GM12878 (cell line): Measurements from ENCODE around the gene TMEM41A.

ENCODE experiments used
- CEBPB ChIP-seq, 2 experiments: fragments of 150-350 bp in 1 of 2; IDR thresholded peaks; 2 replicates each; pipeline ENCODE4 v1.6.1; 2012 to 2014; ENCODE audit warnings: low read depth in 2 of 2, low read length in 2 of 2, borderline replicate concordance in 1 of 2, inconsistent platforms in 1 of 2
- CTCF ChIP-seq, 3 experiments: IDR thresholded peaks in 2 of 3; conservative IDR thresholded peaks in 1 of 3; 2 replicates each; pipeline ENCODE4 v1.5.1; 2011; ENCODE audit warnings: low read depth in 3 of 3, low read length in 3 of 3, mild to moderate bottlenecking in 3 of 3, control low read depth in 2 of 3, moderate library complexity in 2 of 3, inconsistent platforms in 1 of 3, mixed read lengths in 1 of 3; ENCODE audit not compliant: control insufficient read depth in 2 of 3, insufficient read depth in 1 of 3; ENCODE audit errors: extremely low read depth in 1 of 3
- EP300 ChIP-seq, 2 experiments: fragments of 150-350 bp in 1 of 2; IDR thresholded peaks; 2 replicates each; pipeline ENCODE4 v1.6.1; 2011 to 2012; ENCODE audit warnings: low read depth in 2 of 2, low read length in 2 of 2, borderline replicate concordance in 1 of 2, improper control_type of control experiment in 1 of 2, inconsistent platforms in 1 of 2; ENCODE audit not compliant: control insufficient read depth in 1 of 2
- NR2F1 ChIP-seq: fragments of 450-650 bp; conservative IDR thresholded peaks from 2 replicates; pipeline ENCODE4 v1.6.1; 2017; ENCODE audit warnings: mild to moderate bottlenecking
- NRF1 ChIP-seq: conservative IDR thresholded peaks from 2 replicates; pipeline ENCODE4 v1.6.1; 2011; ENCODE audit warnings: mild to moderate bottlenecking, low read depth, low read length, improper control_type of control experiment
- POLR2A ChIP-seq: IDR thresholded peaks from 2 replicates; pipeline ENCODE4 v1.6.1; 2011; ENCODE audit warnings: low read depth, mild to moderate bottlenecking, low read length
- REST ChIP-seq: IDR thresholded peaks from 2 replicates; pipeline ENCODE4 v1.6.1; 2012; ENCODE audit warnings: mild to moderate bottlenecking, low read depth, low read length
- USF1 ChIP-seq: IDR thresholded peaks from 2 replicates; pipeline ENCODE4 v1.6.1; 2011; ENCODE audit warnings: borderline replicate concordance, low read depth, mild to moderate bottlenecking, moderate library complexity, mixed read lengths, low read length; ENCODE audit not compliant: insufficient read depth; ENCODE audit errors: extremely low read length
- USF2 ChIP-seq: IDR thresholded peaks from 2 replicates; pipeline ENCODE4 v1.6.1; 2011; ENCODE audit warnings: low read depth, low read length, improper control_type of control experiment, borderline replicate concordance
- YY1 ChIP-seq: IDR thresholded peaks from 2 replicates; pipeline ENCODE4 v1.6.1; 2011; ENCODE audit warnings: low read depth, mild to moderate bottlenecking, low read length
- ZNF687 ChIP-seq: fragments of 450-650 bp; IDR thresholded peaks from 2 replicates; pipeline ENCODE4 v1.6.1; 2017; ENCODE audit warnings: mild to moderate bottlenecking, moderate library complexity

GRCh38 chr3:185460719-185461350 lies 38.0 kb downstream of the TMEM41A start:
- TF ChIP-seq USF2 (no peak), CTCF (IDR thresholded peaks at IDR 0.05 in 2 of 3, conservative IDR thresholded peaks at IDR 0.05 in 1 of 3; ENCODE audit: control insufficient read depth in 2 of 3, extremely low read depth in 1 of 3, insufficient read depth in 1 of 3, low read depth in 3 of 3, low read length in 3 of 3) (peak; percentile 11 to 28 (median 23); a peak in 2 of 6 replicates), POLR2A (no peak), REST (no peak), ZNF687 (no peak), NRF1 (no peak), EP300 (IDR thresholded peaks at IDR 0.05; ENCODE audit: borderline replicate concordance in 1 of 2, control insufficient read depth in 1 of 2, low read depth in 2 of 2, low read length in 2 of 2) (no peak), NR2F1 (no peak), USF1 (no peak), YY1 (no peak), CEBPB (IDR thresholded peaks at IDR 0.05; ENCODE audit: borderline replicate concordance in 1 of 2, low read depth in 2 of 2, low read length in 2 of 2) (no peak)
